Measurements from ENCODE around the gene PLCD3.

PLCD3 gene

DNA sequence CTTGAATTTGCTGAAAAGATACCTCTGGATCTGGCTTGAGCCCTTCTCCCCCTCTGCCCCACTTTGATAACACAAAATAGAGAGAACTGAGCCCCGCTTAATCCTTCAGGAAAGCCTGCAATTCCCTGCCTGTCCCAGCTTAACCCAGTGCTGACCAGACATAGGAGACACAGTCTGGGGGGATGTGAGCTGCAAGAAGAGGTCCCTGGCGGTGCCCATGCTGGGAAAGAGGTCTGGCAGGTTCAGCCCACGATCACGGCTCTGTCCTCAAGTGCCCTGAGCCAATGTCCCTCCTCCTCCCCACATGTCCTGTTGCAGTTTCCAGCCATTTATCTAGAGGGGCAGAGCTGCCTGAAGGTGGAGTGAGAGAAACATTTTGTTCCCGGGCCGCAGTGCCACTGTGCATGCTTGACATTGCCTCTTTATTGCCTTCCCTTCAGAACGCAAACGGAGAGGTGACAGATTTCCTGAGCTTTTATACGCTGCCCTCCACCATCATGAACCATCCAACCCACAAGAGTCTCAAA is 29.0 kb downstream of the PLCD3 start:
- no CpG with 5 or more reads among the region's 9 CpGs for WGBS (ENCODE audit: extremely low coverage, insufficient coverage, insufficient read length)
- Histone ChIP-seq H3K9me3 (ENCODE audit: insufficient read depth, low read depth, low read length) (no peaks in the 10 kb centered on the region), H3K79me2 (ENCODE audit: control insufficient read depth, insufficient read depth, low read length, poor library complexity) (no peaks in the 10 kb centered on the region), H3K27ac (ENCODE audit: low read depth, low read length) (peak overlapping the region; percentile 94), H2AFZ (ENCODE audit: insufficient read depth, low read length, poor library complexity) (no peak overlapping the region), H3K79me1 (ENCODE audit: low read length) (peaks cover 12% of the 10 kb centered on the region), H4K91ac (ENCODE audit: low read depth, low read length) (peak overlapping the region; percentile 20), H3K18ac (ENCODE audit: low read length) (peak overlapping the region; percentile 30), H3K4me2 (ENCODE audit: low read length) (no peak overlapping the region), H3K4ac (ENCODE audit: low read depth, low read length) (no peak overlapping the region), H3K23ac (ENCODE audit: low read length) (no peak overlapping the region), H4K8ac (ENCODE audit: low read depth, low read length) (no peak overlapping the region), H2BK12ac (ENCODE audit: low read length) (no peak overlapping the region), H2BK5ac (ENCODE audit: low read depth, low read length, poor library complexity) (no peak overlapping the region), H3K36me3 (ENCODE audit: control insufficient read depth in 1 of 2, insufficient read depth in 2 of 2, low read length in 2 of 2) (peaks cover 69 to 70% of the 10 kb centered on the region in 2 experiments), H3K9ac (ENCODE audit: low read length) (no peak overlapping the region), H3K27me3 (ENCODE audit: insufficient read depth, low read length) (no peaks in the 10 kb centered on the region), H3K4me1 (ENCODE audit: control insufficient read depth in 1 of 2, insufficient read depth in 2 of 2, low read length in 2 of 2) (peaks cover 11 to 23% of the 10 kb centered on the region in 2 experiments), H2AK5ac (ENCODE audit: low read length) (no peak overlapping the region), H3K4me3 (ENCODE audit: low read depth, low read length) (no peak overlapping the region), H2BK120ac (ENCODE audit: insufficient read depth, low read length, poor library complexity) (peak overlapping the region; percentile 24), H3K14ac (ENCODE audit: low read length) (no peak overlapping the region), H4K12ac (ENCODE audit: low read depth, low read length) (no peak overlapping the region)
- DNase-seq, result no peak

DNA sequence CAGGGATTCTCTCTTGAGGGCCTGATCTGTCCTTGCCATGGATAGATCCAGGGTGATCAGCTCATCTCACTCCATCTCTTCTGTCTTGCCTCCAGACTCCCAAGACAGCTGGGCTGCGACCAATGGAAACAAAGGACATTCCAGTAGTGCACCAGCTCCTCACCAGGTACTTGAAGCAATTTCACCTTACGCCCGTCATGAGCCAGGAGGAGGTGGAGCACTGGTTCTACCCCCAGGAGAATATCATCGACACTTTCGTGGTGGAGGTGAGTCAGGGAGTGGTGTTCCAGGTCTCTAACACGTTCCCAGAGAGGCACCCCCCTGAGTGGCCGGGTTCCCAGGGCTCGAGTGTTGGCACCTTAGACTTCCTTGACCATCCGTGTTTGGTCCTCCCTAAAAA is 29.5 kb downstream of the PLCD3 start:
- Histone ChIP-seq H3K4me1 (ENCODE audit: control insufficient read depth in 1 of 2, insufficient read depth in 2 of 2, low read length in 2 of 2) (peaks cover 11 to 23% of the 10 kb centered on the region in 2 experiments), H4K8ac (ENCODE audit: low read depth, low read length) (peak overlapping the region; percentile 57), H2AK5ac (ENCODE audit: low read length) (no peak overlapping the region), H2BK120ac (ENCODE audit: insufficient read depth, low read length, poor library complexity) (peak overlapping the region; percentile 15), H2BK5ac (ENCODE audit: low read depth, low read length, poor library complexity) (peak overlapping the region; percentile 50), H3K79me2 (ENCODE audit: control insufficient read depth, insufficient read depth, low read length, poor library complexity) (no peaks in the 10 kb centered on the region), H4K12ac (ENCODE audit: low read depth, low read length) (peak overlapping the region; percentile 19), H2AFZ (ENCODE audit: insufficient read depth, low read length, poor library complexity) (no peak overlapping the region), H4K91ac (ENCODE audit: low read depth, low read length) (peak overlapping the region; percentile 20), H3K4me3 (ENCODE audit: low read depth, low read length) (no peak overlapping the region), H2BK12ac (ENCODE audit: low read length) (peak overlapping the region; percentile 37), H3K18ac (ENCODE audit: low read length) (peak overlapping the region; percentile 38), H3K9ac (ENCODE audit: low read length) (no peak overlapping the region), H3K9me3 (ENCODE audit: insufficient read depth, low read depth, low read length) (no peaks in the 10 kb centered on the region), H3K23ac (ENCODE audit: low read length) (no peak overlapping the region), H3K79me1 (ENCODE audit: low read length) (peaks cover 12% of the 10 kb centered on the region), H3K27ac (ENCODE audit: low read depth, low read length) (peak overlapping the region; percentile 94), H3K4me2 (ENCODE audit: low read length) (no peak overlapping the region), H3K36me3 (ENCODE audit: control insufficient read depth in 1 of 2, insufficient read depth in 2 of 2, low read length in 2 of 2) (peaks cover 69 to 70% of the 10 kb centered on the region in 2 experiments), H3K14ac (ENCODE audit: low read length) (peak overlapping the region; percentile 28), H3K4ac (ENCODE audit: low read depth, low read length) (peak overlapping the region; percentile 17), H3K27me3 (ENCODE audit: insufficient read depth, low read length) (no peaks in the 10 kb centered on the region)
- peak; percentile 48 to 71 for DNase-seq
- no CpG with 5 or more reads among the region's 9 CpGs for WGBS (ENCODE audit: extremely low coverage, insufficient coverage, insufficient read length)

DNA sequence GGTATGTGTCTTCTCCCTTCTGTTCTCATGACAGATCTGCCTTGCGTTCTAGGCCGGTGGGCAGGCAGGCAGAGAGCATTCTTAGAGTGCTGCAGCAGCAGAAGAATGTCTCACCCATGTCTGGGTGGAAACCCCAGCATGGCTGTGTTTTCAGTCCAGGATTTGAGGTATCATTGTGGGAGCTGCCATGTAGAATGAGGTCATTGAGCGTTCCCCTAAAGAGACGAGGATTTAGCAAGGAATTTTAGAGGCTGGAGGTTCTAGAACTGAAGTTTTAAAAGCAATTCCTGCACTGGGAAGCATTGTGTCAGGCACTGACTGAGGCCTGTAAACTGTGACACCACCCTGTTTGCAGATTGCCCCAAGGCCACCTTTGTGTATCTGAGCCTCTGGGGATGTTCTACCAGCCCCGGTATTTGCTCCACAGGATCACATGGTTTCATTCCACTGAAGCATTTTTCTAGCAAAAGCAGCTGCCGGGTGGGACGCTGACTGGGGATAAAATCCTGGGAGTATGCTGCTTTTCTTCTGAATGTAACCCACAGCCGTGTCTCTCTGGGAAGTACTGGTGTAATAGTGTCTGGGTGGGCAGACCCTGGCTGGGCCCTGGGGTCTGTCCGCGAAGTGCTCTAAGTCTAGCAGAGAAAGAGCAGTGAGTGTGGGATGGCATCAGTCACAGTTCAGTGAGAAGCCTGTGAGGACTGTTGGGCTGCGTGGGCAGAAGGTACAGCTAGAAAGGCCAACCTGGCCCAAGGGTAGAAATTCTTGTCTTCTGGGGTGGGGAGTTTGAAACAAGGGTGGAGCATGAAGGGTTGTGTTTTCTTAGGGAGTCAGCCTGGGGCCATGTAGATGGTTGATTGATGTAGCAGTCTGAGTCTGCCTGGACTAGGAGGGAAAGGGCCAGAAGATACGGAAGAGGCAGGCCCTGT is 30.2 kb downstream of the PLCD3 start:
- H4K91ac ChIP-seq (ENCODE audit: low read depth, low read length), result peak overlapping the region; percentile 63
- peak; percentile 93 to 96 for DNase-seq
- H2BK12ac ChIP-seq (ENCODE audit: low read length), result peak overlapping the region; percentile 37
- peak overlapping the region; percentile 20 for H3K9ac ChIP-seq (ENCODE audit: low read length)
- H3K9me3 ChIP-seq (ENCODE audit: insufficient read depth, low read depth, low read length), result no peaks in the 10 kb centered on the region
- H3K4me2 ChIP-seq (ENCODE audit: low read length), result peak overlapping the region; percentile 34
- H2AFZ ChIP-seq (ENCODE audit: insufficient read depth, low read length, poor library complexity), result no peak overlapping the region
- peak overlapping the region; percentile 57 for H4K8ac ChIP-seq (ENCODE audit: low read depth, low read length)
- no peak overlapping the region for H3K23ac ChIP-seq (ENCODE audit: low read length)
- peaks cover 69 to 70% of the 10 kb centered on the region in 2 experiments for H3K36me3 ChIP-seq (ENCODE audit: control insufficient read depth in 1 of 2, insufficient read depth in 2 of 2, low read length in 2 of 2)
- peak overlapping the region; percentile 88 for H2BK5ac ChIP-seq (ENCODE audit: low read depth, low read length, poor library complexity)
- no peaks in the 10 kb centered on the region for H3K79me2 ChIP-seq (ENCODE audit: control insufficient read depth, insufficient read depth, low read length, poor library complexity)
- H3K27me3 ChIP-seq (ENCODE audit: insufficient read depth, low read length), result no peaks in the 10 kb centered on the region
- H2BK120ac ChIP-seq (ENCODE audit: insufficient read depth, low read length, poor library complexity), result peak overlapping the region; percentile 46
- H4K12ac ChIP-seq (ENCODE audit: low read depth, low read length), result no peak overlapping the region
- H3K4me1 ChIP-seq (ENCODE audit: control insufficient read depth in 1 of 2, insufficient read depth in 2 of 2, low read length in 2 of 2), result peaks cover 11 to 23% of the 10 kb centered on the region in 2 experiments
- no peak overlapping the region for H3K4me3 ChIP-seq (ENCODE audit: low read depth, low read length)
- peak overlapping the region; percentile 38 for H2AK5ac ChIP-seq (ENCODE audit: low read length)
- WGBS (ENCODE audit: extremely low coverage, insufficient coverage, insufficient read length), result no CpG with 5 or more reads among the region's 12 CpGs
- H3K4ac ChIP-seq (ENCODE audit: low read depth, low read length), result peak overlapping the region; percentile 39
- H3K79me1 ChIP-seq (ENCODE audit: low read length), result peaks cover 12% of the 10 kb centered on the region
- peak overlapping the region; percentile 68 for H3K14ac ChIP-seq (ENCODE audit: low read length)
- peak overlapping the region; percentile 85 for H3K18ac ChIP-seq (ENCODE audit: low read length)
- H3K27ac ChIP-seq (ENCODE audit: low read depth, low read length), result peak overlapping the region; percentile 94

DNA sequence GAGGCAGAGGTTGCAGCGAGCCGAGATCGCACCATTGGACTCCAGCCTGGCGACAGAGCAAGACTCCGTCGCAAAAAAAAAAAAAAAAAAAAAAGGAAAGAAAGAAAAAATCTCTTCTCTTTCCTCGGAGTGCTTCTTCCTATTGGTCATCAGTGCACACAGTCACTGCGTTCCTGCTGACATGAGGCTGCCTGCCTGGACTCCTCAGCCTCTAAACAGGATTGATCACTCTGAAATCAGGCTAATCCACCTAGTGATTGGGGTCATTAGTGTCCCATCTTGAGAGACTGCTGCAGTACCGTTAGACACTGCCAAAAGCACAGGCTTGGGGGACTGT is 30.8 kb downstream of the PLCD3 start:
- H3K79me2 ChIP-seq (ENCODE audit: control insufficient read depth, insufficient read depth, low read length, poor library complexity), result no peaks in the 10 kb centered on the region
- H3K14ac ChIP-seq (ENCODE audit: low read length), result no peak overlapping the region
- no peak overlapping the region for H3K4me3 ChIP-seq (ENCODE audit: low read depth, low read length)
- no CpG with 5 or more reads among the region's 9 CpGs for WGBS (ENCODE audit: extremely low coverage, insufficient coverage, insufficient read length)
- no peaks in the 10 kb centered on the region for H3K9me3 ChIP-seq (ENCODE audit: insufficient read depth, low read depth, low read length)
- no peak overlapping the region for H3K23ac ChIP-seq (ENCODE audit: low read length)
- H3K27ac ChIP-seq (ENCODE audit: low read depth, low read length), result peak overlapping the region; percentile 94
- H3K9ac ChIP-seq (ENCODE audit: low read length), result no peak overlapping the region
- peak overlapping the region; percentile 34 for H3K4me2 ChIP-seq (ENCODE audit: low read length)
- peak in 1 of 2 donors; percentile 78 for DNase-seq
- H3K36me3 ChIP-seq (ENCODE audit: control insufficient read depth in 1 of 2, insufficient read depth in 2 of 2, low read length in 2 of 2), result peaks cover 69 to 70% of the 10 kb centered on the region in 2 experiments
- H2BK120ac ChIP-seq (ENCODE audit: insufficient read depth, low read length, poor library complexity), result no peak overlapping the region
- H2BK12ac ChIP-seq (ENCODE audit: low read length), result no peak overlapping the region
- peaks cover 11 to 23% of the 10 kb centered on the region in 2 experiments for H3K4me1 ChIP-seq (ENCODE audit: control insufficient read depth in 1 of 2, insufficient read depth in 2 of 2, low read length in 2 of 2)
- H2AK5ac ChIP-seq (ENCODE audit: low read length), result no peak overlapping the region
- no peak overlapping the region for H2AFZ ChIP-seq (ENCODE audit: insufficient read depth, low read length, poor library complexity)
- no peaks in the 10 kb centered on the region for H3K27me3 ChIP-seq (ENCODE audit: insufficient read depth, low read length)
- H4K91ac ChIP-seq (ENCODE audit: low read depth, low read length), result no peak overlapping the region
- no peak overlapping the region for H2BK5ac ChIP-seq (ENCODE audit: low read depth, low read length, poor library complexity)
- no peak overlapping the region for H3K4ac ChIP-seq (ENCODE audit: low read depth, low read length)
- no peak overlapping the region for H3K18ac ChIP-seq (ENCODE audit: low read length)
- no peak overlapping the region for H4K12ac ChIP-seq (ENCODE audit: low read depth, low read length)
- H3K79me1 ChIP-seq (ENCODE audit: low read length), result peaks cover 12% of the 10 kb centered on the region
- H4K8ac ChIP-seq (ENCODE audit: low read depth, low read length), result no peak overlapping the region

Measured in trophoblast cell (in vitro differentiated cells and primary cell).